ENCODE data around the gene SGSM2. TPM values are rescaled to one million over a fixed set of nuclear protein-coding genes. Genes with fewer than 3 reads are reported as not detected.

The SGSM2 gene
- total RNA-seq, 1 donor from 2014 or later: 34.0 TPM

GRCh38 chr17:2421315-2422147 is 84.2 kb downstream of the SGSM2 start:
- no peak for DNase-seq (ENCODE audit: low read depth, low spot score)

GRCh38 chr17:2423271-2423670 is 86.0 kb downstream of the SGSM2 start:
- no peak for DNase-seq (ENCODE audit: low read depth, low spot score)

GRCh38 chr17:2427215-2427614 is 89.9 kb downstream of the SGSM2 start:
- DNase-seq (ENCODE audit: low read depth, low spot score): no peak

- DNase-seq (ENCODE audit: low read depth, low spot score): no peak
Measured at GRCh38 chr17:2427910-2428309, 90.6 kb downstream of the SGSM2 start.

Other genes starting within 250 kb of the SGSM2 start
- 24.9 and 33.0 TPM in 2 replicates for gene SMG6, start 33.7 kb upstream of the SGSM2 start, total RNA-seq
- 11.4 and 19.7 TPM in 2 replicates for gene SRR, start 33.6 kb upstream of the SGSM2 start, total RNA-seq
- 64.2 and 80.7 TPM in 2 replicates for gene TSR1, start 1.0 kb upstream of the SGSM2 start, total RNA-seq
- gene MNT, start 63.6 kb downstream of the SGSM2 start, total RNA-seq: 3.1 and 3.2 TPM in 2 replicates
- gene METTL16, start 174.4 kb downstream of the SGSM2 start, total RNA-seq: 12.7 and 18.1 TPM in 2 replicates

Data from pulmonary artery endothelial cell (primary cell).